IPS-NIHi7 (cell line): ENCODE measurements around the gene MRPL14.
"Not testable (repeated sequence)": the region's sequence is repeated elsewhere in the genome, so short reads cannot be mapped to it uniquely, and the experiment has no call there.

ENCODE experiments used
- DNase-seq: peaks from one replicate; pipeline ENCODE4 v3.0.0; 2012; ENCODE audit warnings: mixed read lengths; ENCODE audit errors: extremely low spot score

MRPL14 gene

GRCh38 chr6:44101832-44102231 lies 25.4 kb downstream of the MRPL14 start:
- DNase-seq = no peak

DNA sequence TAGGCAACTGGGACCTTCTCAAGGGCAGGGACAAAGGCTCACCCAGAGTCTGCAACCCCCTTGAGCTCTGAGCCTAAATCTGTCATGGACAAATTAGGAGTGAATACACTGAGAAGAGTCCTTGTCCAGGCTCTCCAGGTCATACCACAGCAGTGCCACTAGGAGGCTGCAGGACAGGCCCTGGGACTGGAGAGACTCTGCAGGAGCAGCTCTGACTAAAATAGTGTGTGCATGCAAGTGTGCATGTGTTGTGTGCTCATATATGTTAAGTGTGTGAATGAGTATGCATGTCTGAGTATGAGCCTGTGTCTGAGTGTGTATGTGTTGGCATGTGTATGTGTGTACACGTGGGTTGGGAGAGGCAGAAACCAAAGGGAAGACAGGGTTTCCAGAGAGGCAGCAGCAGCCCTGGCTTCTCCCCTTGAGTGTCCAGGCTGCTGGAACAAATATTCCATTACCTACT lies 27.1 kb downstream of the MRPL14 start:
- DNase-seq = peak; percentile 64

DNA sequence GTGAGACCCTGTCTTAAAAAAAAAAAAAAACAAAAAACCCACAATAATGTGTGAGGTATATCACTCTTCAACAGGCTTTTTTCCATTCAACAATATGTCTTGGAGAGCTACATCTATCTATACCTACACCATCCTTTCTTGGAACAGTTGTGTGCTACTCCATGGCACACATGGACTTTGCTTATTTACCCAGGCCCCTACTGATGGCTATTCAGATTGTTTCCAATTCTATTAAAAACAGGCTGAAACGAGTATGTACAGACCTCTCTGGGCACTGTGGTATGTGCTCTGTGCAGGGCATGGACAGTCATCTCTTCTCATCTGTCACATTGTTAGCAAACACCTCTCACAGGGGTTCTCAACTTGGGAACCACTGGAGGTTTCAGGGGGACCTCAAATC lies 28.1 kb downstream of the MRPL14 start:
- DNase-seq = no peak

DNA sequence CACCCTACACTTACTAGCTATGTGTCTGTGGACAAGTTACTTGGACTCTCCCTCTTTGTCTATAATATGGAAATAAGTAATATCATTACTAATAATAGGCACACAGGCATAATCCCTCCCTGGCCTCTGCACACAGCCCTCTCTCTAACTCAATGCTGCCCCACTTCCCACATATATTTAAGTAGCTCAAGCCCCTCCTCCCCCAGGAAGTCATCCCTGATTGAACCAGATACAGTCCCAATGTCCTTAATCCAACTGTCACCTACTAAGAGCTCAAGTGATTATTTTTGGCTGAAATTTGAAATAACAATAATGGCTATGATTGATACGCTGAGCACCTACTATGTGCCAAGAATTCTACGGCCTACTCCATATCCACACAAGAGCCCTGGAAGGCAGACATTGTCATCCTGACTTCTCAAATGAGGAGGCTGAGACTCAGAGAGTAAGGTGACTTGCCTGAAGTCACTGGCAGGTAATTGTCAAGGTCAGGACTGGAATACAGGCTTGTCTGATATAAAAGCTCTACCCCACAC lies 29.4 kb downstream of the MRPL14 start:
- no peak for DNase-seq

- DNase-seq = peak; percentile 84
Observed at GRCh38 chr6:44096612-44097011, 30.6 kb downstream of the MRPL14 start.

DNA sequence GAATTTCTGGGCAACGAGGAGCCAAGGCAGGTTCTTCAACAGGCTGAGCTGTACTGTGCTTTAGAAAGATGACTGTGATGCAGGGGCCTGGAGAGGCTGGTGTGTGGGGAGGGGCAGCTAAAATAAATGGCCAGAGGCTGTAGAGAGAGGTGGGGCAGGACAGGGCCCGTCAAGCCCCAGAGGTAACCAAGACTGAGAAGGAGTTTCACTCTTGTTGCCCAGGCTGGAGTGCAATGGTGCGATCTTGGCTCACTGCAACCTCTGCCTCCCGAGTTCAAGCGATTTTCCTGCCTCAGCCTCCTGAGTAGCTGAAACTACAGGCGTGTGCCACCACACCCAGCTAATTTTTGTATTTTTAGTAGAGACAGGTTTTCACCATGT lies 32.0 kb downstream of the MRPL14 start:
- DNase-seq = not testable (repeated sequence)

DNA sequence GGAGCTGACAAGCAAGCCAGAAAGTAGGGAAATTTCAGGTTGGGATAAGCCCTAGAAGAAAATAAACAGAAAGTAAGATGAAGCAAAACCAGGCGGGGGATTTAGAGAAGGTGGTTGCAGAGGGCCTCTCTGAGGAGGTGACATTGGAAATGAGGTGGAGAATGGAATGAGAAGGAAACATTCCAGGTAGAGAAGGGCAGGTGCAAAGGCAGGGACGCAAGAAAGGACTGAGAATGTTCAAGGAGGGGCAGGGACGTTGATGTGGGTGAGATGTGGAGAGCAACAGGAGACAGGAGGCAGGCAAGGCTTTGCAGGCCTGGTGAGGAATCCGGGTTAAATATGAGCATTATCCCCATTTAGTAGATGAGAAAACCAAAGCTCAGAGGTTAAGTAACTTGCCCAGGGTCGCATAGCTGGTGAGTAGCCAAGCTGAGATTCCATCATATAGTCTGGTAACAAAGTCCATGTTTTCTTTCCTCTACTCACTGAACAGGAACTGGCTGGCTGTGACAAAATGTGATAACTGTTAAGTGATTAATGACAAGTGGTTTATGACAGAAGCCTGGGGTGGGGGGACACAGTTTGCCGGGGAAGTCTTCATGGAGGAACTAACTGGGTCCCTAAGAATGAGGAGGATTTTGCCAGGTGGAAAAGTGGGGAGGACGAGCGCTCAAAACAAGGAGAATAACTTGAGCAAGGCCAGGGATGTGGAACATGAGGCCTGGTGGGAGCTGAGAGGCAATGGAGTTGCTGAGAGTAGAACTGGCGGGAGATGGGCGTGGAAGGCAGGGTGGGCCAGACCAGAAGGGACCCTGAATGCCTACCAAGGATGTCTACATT lies 32.6 kb downstream of the MRPL14 start:
- no peak for DNase-seq

DNA sequence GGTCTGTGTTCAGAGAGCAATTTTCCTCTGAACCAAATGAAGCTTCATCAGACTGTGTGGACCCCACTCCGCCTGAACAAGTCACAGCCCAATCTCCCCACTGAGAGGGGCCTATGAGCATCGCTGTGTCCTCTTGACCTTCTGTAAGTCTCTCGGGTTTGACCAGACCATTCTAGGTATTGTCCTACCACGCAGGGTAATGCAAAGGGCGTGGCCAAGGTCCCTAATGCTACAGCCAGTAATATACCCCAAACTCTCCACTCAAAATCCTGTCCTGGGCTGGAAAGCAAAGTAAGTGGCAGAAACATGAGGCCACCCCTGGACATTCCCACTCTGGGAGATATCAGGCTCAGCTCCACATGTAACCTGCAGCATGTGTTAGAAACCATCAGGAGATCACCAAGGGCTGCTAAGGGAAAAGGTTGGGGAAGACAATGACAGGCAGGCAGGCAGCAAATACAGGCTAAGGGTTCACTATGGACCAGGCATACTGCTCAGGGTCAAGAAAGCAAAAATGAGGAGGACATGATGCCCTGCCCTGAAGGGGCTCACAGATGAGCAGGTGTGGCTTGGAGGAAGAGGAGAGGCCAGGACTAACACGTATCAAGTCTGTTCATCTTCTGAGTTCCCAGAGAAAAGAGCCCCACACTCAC lies 33.4 kb downstream of the MRPL14 start:
- DNase-seq = no peak

GRCh38 chr6:44093066-44093465 lies 34.2 kb downstream of the MRPL14 start:
- DNase-seq = no peak

DNA sequence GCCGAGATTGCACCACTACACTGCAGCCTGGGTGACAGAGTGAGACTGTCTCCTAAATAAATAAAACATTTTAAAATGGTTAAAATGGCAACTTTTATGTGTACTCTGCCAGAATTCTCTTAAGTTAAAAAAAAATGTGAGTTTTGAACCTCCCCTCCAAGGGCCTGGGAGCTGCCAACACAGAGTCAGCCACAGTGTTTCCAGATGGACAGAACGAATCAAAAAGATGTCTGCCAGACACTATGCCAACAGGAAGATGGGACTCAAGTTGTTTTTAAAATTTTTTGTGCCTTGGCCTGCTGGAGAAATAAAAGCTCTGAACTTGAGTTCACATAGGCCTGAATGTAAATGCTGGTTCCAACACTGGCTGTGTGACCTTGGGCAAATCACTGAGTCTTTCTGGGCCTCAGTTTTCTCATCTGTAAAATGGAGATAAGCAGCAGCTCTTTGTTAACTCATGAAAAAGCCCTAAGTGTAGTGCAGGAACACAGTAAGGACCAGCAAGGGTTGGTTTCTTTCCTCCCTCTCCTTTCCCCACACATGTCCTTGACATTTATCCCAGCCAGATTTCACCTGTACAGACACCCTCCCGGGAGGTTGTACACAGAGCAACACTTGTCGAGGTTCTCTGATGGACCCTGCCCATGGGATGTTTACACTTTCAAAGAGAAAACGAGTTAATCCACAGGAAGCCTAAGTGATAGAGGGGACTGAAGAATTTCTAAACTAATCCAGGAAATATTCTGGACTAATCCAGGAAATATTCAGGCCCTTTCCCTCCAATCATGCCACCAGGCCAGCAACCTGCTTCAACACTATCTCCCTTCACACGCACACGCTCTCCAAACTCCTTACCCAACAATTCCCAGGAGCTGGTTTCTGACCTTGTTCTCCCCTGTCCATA lies 35.0 kb downstream of the MRPL14 start:
- no peak for DNase-seq

GRCh38 chr6:44091356-44091755 lies 35.9 kb downstream of the MRPL14 start:
- DNase-seq = not testable (repeated sequence)

DNA sequence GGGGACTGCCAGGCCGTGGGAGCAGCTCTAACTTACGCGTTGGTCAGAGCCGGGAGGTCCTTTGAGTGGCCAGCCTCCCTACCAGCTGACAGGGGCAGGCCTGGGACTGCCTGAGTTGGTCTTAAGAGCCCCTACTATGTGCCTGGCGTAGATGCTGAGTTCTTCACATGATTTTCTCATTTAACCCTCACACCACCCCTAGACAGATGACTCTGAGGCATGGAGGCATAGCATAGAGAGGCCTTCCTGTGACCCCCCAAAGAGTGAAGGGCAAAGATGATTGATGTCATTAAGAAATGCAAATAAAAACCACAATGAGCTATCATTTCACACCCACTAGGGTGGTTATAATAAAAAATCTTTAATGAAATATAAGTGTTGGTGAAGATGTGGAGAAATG lies 36.8 kb downstream of the MRPL14 start:
- DNase-seq = no peak

DNA sequence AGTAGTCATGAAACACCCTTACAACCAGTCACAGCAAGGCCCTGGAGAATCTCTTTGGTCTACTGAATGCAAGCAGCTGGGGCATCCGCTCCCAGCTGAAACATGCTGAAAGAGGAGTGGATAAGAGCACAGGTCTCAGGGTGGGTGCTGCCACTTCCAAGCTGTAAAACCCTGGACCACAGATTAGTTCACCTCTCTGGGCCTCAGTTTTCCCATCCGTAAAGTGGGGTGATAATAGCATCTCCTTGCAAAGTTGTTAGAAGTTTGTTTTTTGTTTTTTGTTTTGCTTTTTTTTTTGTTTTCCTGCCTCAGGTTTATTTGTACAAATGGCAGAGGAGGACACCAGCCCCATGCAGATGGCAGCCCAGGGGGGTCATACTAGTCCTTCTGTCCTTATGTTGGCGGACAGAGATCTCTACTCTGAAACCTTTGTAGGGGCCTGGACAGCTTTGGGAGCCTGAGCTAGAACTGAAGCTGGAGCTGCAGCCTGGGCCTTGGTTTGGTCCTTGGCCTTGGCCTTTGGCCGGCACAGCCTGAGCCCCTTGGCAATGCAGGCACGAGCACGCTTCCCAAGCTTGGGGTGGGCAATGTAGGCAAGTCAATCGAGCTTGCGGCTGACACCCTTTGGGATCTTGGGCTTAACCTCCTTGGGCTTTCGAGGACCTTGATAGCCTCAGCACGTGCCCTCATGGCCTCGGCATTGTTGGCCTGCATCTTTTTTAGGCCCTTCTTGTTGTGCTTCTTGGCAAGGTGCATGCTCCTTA lies 38.2 kb downstream of the MRPL14 start:
- no peak for DNase-seq

DNA sequence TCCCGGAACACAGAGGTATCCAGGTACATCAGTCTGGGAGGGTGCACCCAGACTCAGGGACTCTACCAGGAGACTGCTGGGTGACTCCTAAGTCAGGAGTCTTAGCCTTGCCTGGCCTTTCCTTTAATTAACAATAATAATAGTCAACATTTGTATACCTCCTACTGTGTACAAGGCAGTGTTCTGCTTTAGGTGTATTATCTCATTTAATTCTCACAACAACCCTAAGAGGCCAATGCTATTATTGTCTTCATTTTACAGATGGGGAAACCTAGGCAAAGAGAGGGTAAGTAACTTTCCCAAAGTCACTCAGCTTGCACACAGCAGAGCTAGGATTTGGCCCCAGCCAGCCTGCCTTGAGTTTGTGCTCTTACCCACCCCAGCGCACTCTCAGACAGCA lies 39.6 kb downstream of the MRPL14 start:
- DNase-seq = no peak

DNA sequence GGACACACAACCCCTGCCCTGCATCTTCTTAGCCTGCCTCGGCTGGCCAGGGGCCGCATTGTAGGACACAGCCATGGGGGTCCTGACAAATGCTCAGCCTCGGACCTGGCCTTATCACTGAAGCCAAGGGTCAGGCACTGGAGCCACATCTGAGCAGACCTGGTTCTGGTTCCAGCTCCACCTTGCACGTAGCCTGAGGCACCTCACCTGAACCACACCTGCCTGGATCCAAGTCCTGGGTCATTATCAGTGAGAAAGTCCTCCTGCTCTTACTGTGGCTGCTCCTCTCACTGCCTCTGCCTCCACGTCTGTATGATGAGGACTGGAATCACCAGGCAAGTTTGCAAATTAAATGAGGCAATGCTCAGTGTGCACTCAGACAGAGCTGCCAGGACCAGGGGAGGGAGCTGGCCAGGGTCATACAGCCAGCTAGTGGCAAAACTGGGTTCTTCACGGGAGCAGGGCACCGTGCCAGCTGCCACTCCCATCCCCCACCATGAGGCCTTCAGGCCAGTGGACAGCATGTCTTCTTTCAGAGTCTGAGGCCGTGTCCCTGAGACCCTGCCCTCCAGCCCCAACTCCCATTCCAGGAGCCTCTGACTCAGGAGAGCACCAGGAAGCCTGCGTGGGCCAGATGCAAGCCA lies 40.2 kb downstream of the MRPL14 start:
- no peak for DNase-seq

DNA sequence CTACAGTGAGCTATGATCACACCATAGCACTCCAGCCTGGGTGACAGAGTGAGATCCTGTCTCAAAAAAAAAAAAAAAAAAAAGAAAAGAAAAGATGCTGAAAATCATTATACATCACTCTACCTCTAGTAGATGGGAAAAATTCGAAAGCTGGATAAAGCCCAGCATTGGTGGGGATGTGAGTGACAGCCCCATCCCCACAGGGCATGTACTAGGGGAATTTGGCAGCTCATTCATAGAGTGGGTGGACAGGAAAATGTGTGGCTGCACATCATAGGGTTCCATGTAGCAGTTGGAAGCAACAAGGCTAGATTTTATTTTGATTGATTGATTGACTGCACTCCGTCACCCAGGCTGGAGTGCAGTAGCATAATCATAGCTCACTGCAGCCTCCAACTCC lies 42.0 kb downstream of the MRPL14 start:
- no peak for DNase-seq

DNA sequence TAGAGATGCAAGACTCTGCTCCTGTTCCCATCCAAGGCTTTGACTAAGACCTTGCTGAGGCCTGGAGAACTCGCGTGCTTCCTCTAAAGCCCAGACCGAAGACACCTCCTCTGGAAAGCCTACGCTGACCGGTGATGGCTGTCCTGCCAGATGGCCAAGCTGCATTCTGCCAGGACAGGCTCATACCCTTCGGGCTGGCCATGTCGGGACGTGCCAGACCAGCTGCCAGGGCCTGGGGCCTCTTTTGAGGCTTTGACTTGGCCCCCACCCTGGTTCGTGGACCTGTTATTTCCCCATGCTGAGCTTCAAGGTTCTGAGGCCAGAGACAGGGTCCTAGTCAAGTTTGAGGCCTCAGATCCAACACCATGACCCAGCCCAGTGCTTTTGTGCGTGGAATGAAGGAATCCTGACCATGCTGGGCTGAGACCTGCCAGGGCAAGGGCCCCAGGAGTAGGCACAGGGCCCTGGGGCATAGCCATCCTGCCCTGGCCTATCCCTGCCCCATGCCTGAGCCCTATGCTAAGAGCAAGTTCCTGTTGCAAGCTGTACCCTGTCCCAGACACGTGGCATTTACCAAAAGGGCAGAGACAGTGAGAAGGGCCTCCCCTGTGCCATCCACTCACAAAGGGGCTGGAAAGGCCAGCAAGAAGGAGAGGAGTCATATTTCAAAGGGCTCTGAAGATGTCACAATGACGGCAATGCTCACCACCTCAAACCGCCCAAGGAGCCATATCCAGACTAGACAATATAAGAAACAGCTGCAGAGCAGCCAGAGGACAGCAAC lies 42.8 kb downstream of the MRPL14 start:
- no peak for DNase-seq

DNA sequence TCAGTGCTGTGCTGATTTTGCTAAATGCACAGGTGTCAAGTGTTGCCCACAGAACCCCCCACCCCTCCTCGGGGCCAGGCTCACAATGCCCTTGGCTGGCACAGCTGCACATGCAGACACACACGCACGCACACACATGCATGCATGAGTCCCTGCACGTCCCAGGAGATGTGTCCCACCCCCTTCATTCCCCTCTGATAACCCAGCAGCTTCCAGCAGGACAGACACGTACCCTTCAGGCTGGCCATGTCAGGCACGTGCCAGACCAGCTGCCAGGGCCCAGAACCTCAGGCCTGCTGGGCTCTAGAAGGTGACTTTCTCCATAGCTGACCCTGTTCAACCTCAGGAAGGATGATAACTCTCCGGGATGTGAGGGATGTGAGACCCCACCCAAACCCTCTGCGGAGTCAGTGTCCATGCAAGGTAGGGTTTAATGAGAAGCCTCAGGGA lies 44.4 kb downstream of the MRPL14 start:
- no peak for DNase-seq

DNA sequence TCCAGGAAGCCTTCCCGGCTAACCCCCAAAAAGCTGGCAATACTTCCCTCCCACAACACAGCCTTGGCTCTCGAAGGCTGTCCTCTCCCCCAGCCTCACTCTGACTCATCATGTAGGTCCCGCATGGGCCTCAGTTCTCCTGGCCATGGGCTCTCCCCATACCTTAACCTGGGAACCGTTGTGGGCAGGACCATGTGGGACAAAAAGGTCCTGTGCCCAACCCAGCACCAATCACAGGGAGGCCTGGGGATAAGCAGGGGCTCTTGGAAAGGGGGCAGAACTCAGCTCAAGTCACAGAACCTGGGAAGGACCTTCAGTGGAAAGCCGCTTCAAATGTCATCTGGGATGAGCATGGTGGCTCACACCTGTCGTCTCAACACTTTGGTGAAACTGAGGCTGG lies 45.5 kb downstream of the MRPL14 start:
- DNase-seq = no peak
